SU-DHL-6 (cell line): ENCODE results near the gene RFTN1.

Source experiments
- EZH2phosphoT487 ChIP-seq: fragments of 200-600 bp; sonication (generic), shearing (Covaris generic); conservative IDR thresholded peaks from 2 replicates; pipeline ENCODE4 v1.6.1; 2018; ENCODE audit warnings: mild to moderate bottlenecking, antibody characterized with exemption, low read length, moderate library complexity, mixed read lengths
- TF ChIP-seq, protein P1 (sequence below): fragments of 200-600 bp; sonication (generic); IDR thresholded peaks from one replicate; pipeline ENCODE4 v1.5.1; 2017; ENCODE audit warnings: antibody characterized with exemption, mild to moderate bottlenecking, low read length, moderate library complexity; ENCODE audit not compliant: insufficient read depth, poor library complexity, severe bottlenecking

DNA sequence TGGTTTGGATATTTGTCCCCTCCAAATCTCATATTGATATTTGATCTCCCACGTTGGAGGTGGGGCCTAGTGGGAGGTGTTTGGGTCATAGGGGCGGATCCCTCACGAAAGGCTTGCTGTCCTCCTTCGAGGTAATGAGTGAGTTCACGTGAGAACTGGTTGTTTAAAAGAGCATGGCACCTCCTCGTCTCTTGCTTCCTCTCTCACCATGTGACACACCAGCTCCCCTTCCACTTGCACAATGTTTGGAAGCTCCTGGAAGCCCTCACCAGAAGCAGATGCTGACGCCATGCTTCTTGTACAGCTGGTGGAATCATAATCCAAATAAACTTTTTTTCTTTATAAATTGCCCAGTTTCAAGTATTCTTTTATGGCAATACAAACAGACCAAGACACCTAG is 38.6 kb downstream of the RFTN1 start:
- TF ChIP-seq, protein P1, sequence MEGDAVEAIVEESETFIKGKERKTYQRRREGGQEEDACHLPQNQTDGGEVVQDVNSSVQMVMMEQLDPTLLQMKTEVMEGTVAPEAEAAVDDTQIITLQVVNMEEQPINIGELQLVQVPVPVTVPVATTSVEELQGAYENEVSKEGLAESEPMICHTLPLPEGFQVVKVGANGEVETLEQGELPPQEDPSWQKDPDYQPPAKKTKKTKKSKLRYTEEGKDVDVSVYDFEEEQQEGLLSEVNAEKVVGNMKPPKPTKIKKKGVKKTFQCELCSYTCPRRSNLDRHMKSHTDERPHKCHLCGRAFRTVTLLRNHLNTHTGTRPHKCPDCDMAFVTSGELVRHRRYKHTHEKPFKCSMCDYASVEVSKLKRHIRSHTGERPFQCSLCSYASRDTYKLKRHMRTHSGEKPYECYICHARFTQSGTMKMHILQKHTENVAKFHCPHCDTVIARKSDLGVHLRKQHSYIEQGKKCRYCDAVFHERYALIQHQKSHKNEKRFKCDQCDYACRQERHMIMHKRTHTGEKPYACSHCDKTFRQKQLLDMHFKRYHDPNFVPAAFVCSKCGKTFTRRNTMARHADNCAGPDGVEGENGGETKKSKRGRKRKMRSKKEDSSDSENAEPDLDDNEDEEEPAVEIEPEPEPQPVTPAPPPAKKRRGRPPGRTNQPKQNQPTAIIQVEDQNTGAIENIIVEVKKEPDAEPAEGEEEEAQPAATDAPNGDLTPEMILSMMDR: no peak
- no peak for TF ChIP-seq EZH2phosphoT487
